Ovary (tissue), 9 donors: Measurements from ENCODE around the gene CCDC149. TPM values are rescaled to one million over a fixed set of nuclear protein-coding genes. Genes with fewer than 3 reads are reported as not detected.

Source experiments
- DNase-seq, 5 donors: peaks; one replicate each; pipeline ENCODE4 v3.0.0-alpha.2; 2019 to 2020
- H3K27ac ChIP-seq, 2 donors: fragments of 200-600 bp; one replicate each; pipeline versions ENCODE4 v1.5.1 to v1.8.0; 2019 to 2022
- H3K27me3 ChIP-seq: fragments of 200-600 bp; one replicate; pipeline ENCODE4 v1.8.0; 2022
- H3K36me3 ChIP-seq: fragments of 200-600 bp; sonication (generic); one replicate; pipeline ENCODE4 v1.5.1; 2019
- H3K4me1 ChIP-seq: one replicate; pipeline ENCODE4 v1.8.1; 2013; ENCODE audit warnings: mild to moderate bottlenecking, moderate library complexity; ENCODE audit not compliant: insufficient read depth
- H3K4me3 ChIP-seq: fragments of 200-600 bp; sonication (generic); one replicate; pipeline ENCODE4 v1.5.1; 2017
- H3K9me3 ChIP-seq, 2 donors: fragments of 200-600 bp in 1 of 2; sonication (generic) in 1 of 2; one replicate each; pipeline versions ENCODE4 v1.5.1 to v1.8.1; 2013 to 2019; ENCODE audit warnings: mild to moderate bottlenecking in 1 of 2, moderate library complexity in 1 of 2
- EP300 ChIP-seq: sonication (generic); formaldehyde crosslinking; IDR thresholded peaks from one replicate; pipeline ENCODE4 v1.6.1; 2017; ENCODE audit warnings: antibody characterized with exemption
- POLR2A ChIP-seq: fragments of 450-650 bp; IDR thresholded peaks from one replicate; pipeline ENCODE4 v1.6.1; 2017; ENCODE audit warnings: antibody characterized with exemption, mild to moderate bottlenecking, moderate library complexity
- WGBS, 3 donors: extraction: QIAGEN DNeasy Blood & Tissue Kit in 1 of 3; methylation state at CpG; one replicate each; pipeline versions ENCODE4 v1.1.5 to v1.1.7; 2013 to 2017; 5-methylcytosine and 5-hydroxymethylcytosine counted together
- intact Hi-C, 4 donors: fragments of 100-400 bp; cut with DNase I; formaldehyde crosslinking; loops; one replicate each; pipeline versions ENCODE4 v1.11.0 to v1.15.1; 2022 to 2023
- polyA plus RNA-seq, 2 donors: library from polyadenylated mRNA; stranded (reverse); fragments of 200-250 nt in 1 of 2; fragments of 350-450 nt in 1 of 2; fragmentation: Illumina TruSeq in 1 of 2; extraction: RNeasy Lipid Tissue Mini Kit (QIAGEN cat#74804) in 1 of 2; gene quantifications; one replicate each; pipeline ENCODE4 v1.2.3, GENCODE V29; 2013 to 2014
- small RNA-seq: library from RNA; depleted of rRNA; stranded (forward); fragments of <200 nt; gene quantifications from one replicate; pipeline ENCODE3, GENCODE V24; 2016
- total RNA-seq, 7 donors: library from RNA; depleted of rRNA in 2 of 7; stranded (reverse); fragments of >200 nt in 2 of 7; fragmentation: NEBNext Ultra II Directional in 3 of 7; extraction: Animal tissue kit (Norgen Biotek cat#: 25700) in 3 of 7; gene quantifications; one replicate each; pipeline versions ENCODE4 v1.1.0 to v1.2.4, GENCODE V29; 2016 to 2023
- TF ChIP-seq, protein P1 (sequence below), 3 donors: fragments of 450-650 bp in 2 of 3; fragments of 200-600 bp in 1 of 3; IDR thresholded peaks; one replicate each; pipeline versions ENCODE4 v1.5.1 to v1.8.0; 2016 to 2022; ENCODE audit warnings: antibody characterized with exemption in 3 of 3, mild to moderate bottlenecking in 1 of 3
- donor health status: DM: no; HTN: no; CAD: no; lungs with moderate emphysema.
- donor health status: DM: no; HTN: no; CAD: no.
- donor health status: Bipolar disorder and iron deficiency.
- donor health status: DM: yes; HTN: yes; CAD: no.
- donor health status: DM: no; HTN: no; CAD: no.
- donor health status: DM: yes; HTN: yes; CAD: no.

CCDC149 gene
- total and polyA plus RNA-seq, 9 donors = 6.2 to 21.7 (median 17.5) TPM

DNA sequence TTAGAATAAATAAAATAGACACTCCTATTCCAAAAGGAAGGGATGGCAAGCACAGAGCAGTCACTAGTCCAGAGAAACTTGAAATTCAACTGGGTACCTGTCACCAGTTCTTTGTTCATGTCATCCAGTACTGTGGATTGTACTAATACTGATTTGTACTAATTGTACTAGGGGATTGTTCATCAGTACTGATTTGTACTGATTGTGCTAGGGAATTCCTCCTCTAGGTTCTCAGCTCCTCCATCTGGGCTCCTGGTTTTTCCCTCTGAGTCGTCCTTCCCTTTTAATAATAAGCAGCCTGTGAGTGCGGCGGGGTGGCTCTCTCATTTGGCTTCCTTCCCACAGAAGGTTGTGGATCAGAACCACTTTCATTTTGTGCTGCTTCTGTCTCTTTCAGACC, 148.5 kb downstream of the CCDC149 start:
- no peak overlapping the region for H3K27ac ChIP-seq
- H3K36me3 ChIP-seq = no peaks in the 10 kb centered on the region
- H3K4me3 ChIP-seq = no peak overlapping the region
- 77 to 81% (median 78%) methylated on average over 3 of the region's 3 CpGs for WGBS, 3 donors
- TF ChIP-seq, protein P1, sequence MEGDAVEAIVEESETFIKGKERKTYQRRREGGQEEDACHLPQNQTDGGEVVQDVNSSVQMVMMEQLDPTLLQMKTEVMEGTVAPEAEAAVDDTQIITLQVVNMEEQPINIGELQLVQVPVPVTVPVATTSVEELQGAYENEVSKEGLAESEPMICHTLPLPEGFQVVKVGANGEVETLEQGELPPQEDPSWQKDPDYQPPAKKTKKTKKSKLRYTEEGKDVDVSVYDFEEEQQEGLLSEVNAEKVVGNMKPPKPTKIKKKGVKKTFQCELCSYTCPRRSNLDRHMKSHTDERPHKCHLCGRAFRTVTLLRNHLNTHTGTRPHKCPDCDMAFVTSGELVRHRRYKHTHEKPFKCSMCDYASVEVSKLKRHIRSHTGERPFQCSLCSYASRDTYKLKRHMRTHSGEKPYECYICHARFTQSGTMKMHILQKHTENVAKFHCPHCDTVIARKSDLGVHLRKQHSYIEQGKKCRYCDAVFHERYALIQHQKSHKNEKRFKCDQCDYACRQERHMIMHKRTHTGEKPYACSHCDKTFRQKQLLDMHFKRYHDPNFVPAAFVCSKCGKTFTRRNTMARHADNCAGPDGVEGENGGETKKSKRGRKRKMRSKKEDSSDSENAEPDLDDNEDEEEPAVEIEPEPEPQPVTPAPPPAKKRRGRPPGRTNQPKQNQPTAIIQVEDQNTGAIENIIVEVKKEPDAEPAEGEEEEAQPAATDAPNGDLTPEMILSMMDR (IDR thresholded peaks at IDR 0.05) = no peak
- TF ChIP-seq EP300 (no peak), POLR2A (no peak)
- H3K9me3 ChIP-seq = no peaks in the 10 kb centered on the region
- no peaks in the 10 kb centered on the region for H3K27me3 ChIP-seq
- intact Hi-C loops = no loop called here
- no peaks in the 10 kb centered on the region for H3K4me1 ChIP-seq
- no peak for DNase-seq

DNA sequence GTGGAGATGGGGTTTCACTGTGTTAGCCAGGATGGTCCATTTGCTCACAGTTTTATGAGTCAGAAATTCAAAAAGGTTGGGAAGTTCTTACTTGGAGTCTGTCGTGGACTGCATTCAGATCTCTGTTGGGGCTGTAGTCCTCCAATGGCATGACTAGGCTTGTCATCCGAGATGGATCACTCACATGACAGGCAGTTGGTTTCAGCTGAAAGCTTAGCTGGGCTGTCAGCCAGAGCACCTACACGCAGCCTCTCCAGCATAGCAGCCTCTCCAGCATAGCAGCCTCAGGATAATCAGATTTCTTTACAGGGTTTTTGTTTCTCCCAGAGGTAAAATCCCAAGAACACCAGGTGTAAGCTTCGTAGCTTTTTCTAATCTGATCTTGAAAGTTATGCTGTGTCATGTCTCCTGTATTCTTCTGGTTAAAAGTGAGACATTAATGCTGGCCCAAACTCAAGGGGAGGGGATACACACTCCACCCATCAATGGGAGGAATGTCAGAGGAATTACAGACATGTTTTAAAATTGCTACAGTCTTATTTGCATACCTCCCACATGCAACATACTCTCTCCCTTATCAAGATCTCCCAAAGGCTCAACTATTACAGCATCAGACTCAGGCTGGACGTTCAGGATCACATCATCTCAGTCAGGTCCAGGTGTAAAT, 149.1 kb downstream of the CCDC149 start:
- TF ChIP-seq POLR2A (no peak), EP300 (no peak)
- TF ChIP-seq, protein P1 (IDR thresholded peaks at IDR 0.05) = no peak
- Histone ChIP-seq H3K4me3 (no peak overlapping the region), H3K36me3 (no peaks in the 10 kb centered on the region), H3K27ac (no peak overlapping the region), H3K4me1 (no peaks in the 10 kb centered on the region), H3K27me3 (no peaks in the 10 kb centered on the region), H3K9me3 (no peaks in the 10 kb centered on the region)
- 46 to 58% (median 52%) methylated on average over 5 of the region's 5 CpGs for WGBS, 3 donors
- intact Hi-C loops = no loop called here
- no peak for DNase-seq

Small RNA genes lying within 50 kb of the gene (small RNA-seq; reads per million reads assigned to genes)
- gene AC006390.1 = not detected

Other genes starting within 250 kb of the CCDC149 start
- 10 to 100 TPM; 15.3 to 92.3 (median 33.0) TPM for gene SOD3, start 117.5 kb downstream of the CCDC149 start, total RNA-seq
- 10 to 100 TPM; 16.3 to 36.6 TPM for gene SOD3, start 117.5 kb downstream of the CCDC149 start, polyA plus RNA-seq
- gene LGI2, start 117.9 kb upstream of the CCDC149 start, total RNA-seq = 10 to 100 TPM in 1 of 7 donors, 1 to 10 TPM in 5, under 1 TPM in 1; 0.36 to 17.6 (median 1.9) TPM
- 10 to 100 TPM in 1 of 2 donors, 1 to 10 TPM in 1; 1.0 to 19.8 TPM for gene LGI2, start 117.9 kb upstream of the CCDC149 start, polyA plus RNA-seq
- gene SEPSECS, start 247.4 kb upstream of the CCDC149 start, total RNA-seq = 10 to 100 TPM in 3 of 7 donors, 1 to 10 TPM in 4; 4.0 to 11.0 (median 8.8) TPM
- 1 to 10 TPM; 4.7 to 5.5 TPM for gene SEPSECS, start 247.4 kb upstream of the CCDC149 start, polyA plus RNA-seq